ENCODE data around the gene INHBC. TPM values are rescaled to one million over a fixed set of nuclear protein-coding genes. Genes with fewer than 3 reads are reported as not detected.
A peak's percentile ranks its signal among the peaks of the same experiment; 100 is the strongest.

INHBC gene
- total RNA-seq, 1 experiment from 2014 or later, result not detected

DNA sequence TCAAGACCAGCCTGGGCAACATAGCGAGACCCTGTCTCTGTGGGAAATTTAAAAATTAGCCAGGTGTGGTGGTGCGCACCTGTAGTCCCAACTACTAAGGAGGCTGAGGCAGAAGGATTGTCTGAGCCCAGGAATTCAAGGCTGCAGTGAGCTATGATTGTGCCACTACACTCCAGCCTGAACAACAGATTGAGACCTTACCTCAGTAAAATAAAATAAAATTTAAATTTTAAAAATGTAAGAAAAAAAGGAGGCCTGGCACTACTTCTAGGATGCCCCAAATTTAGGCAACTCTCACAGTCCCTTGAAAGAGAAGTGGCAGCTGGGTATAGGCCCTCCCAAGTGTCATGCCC is 19.6 kb downstream of the INHBC start:
- no peak for DNase-seq (ENCODE audit: low read depth)

DNA sequence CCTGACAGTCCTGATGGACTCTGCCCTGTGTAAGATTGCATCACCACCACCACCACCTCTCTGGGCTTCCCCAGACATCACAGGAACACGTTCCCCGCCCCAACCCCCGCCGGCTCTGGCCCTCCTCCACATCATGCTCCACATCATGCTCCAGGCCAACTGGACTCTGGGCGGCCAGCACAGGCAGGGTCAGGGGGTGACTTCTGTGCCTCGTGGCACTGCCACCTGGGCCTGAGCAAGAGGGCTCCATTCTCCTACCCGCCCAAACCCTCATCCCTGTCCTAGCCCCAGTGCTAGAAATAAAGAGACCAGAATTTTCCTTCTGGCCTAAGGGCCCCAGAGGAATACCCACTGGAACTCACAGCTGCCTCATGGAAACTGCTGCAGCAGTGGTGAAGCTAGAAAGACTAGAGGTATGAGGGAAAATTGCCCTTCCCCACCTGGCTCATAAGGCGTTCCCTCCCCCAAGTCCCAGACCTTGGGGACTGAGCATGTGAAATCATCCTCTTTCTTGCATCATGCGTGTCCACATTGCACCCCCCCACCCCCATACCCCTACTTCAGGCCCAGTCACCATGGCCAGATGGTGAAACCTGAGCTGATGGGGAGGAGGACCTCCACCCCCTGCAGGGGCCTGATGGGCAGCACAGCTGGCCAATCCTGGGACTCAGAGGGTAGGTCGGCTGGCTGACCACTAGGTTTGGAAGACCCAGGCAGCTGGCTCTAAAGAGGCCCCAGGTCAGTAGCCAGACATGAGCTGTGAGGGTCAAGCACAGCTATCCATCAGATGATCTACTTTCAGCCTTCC is 20.2 kb downstream of the INHBC start, which contains the start of gene INHBE:
INHBE (plus strand) TSS at position 742 of the 808 bp plus-strand sequence. CDS start 230 bp downstream, outside the sequence.
- DNase-seq (ENCODE audit: low read depth), result peak; percentile 58

DNA sequence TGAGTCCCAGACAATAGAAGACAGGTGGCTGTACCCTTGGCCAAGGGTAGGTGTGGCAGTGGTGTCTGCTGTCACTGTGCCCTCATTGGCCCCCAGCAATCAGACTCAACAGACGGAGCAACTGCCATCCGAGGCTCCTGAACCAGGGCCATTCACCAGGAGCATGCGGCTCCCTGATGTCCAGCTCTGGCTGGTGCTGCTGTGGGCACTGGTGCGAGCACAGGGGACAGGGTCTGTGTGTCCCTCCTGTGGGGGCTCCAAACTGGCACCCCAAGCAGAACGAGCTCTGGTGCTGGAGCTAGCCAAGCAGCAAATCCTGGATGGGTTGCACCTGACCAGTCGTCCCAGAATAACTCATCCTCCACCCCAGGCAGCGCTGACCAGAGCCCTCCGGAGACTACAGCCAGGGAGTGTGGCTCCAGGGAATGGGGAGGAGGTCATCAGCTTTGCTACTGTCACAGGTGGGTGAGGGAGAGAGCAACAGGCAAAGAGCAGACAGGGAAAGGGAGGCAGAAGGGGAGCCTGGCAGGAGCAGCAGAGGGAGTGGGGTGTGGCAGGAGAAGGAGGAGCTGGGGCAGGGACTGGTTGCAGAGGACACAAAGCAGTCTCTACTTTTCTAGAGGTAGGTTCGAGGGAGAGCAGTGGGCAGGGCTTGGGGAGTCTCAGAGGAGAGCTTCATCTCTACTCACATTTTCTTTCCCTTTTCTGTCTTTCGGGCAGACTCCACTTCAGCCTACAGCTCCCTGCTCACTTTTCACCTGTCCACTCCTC is 21.0 kb downstream of the INHBC start:
- DNase-seq (ENCODE audit: low read depth), result no peak

DNA sequence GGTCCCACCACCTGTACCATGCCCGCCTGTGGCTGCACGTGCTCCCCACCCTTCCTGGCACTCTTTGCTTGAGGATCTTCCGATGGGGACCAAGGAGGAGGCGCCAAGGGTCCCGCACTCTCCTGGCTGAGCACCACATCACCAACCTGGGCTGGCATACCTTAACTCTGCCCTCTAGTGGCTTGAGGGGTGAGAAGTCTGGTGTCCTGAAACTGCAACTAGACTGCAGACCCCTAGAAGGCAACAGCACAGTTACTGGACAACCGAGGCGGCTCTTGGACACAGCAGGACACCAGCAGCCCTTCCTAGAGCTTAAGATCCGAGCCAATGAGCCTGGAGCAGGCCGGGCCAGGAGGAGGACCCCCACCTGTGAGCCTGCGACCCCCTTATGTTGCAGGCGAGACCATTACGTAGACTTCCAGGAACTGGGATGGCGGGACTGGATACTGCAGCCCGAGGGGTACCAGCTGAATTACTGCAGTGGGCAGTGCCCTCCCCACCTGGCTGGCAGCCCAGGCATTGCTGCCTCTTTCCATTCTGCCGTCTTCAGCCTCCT is 21.6 kb downstream of the INHBC start:
- DNase-seq (ENCODE audit: low read depth), result peak; percentile 61

DNA sequence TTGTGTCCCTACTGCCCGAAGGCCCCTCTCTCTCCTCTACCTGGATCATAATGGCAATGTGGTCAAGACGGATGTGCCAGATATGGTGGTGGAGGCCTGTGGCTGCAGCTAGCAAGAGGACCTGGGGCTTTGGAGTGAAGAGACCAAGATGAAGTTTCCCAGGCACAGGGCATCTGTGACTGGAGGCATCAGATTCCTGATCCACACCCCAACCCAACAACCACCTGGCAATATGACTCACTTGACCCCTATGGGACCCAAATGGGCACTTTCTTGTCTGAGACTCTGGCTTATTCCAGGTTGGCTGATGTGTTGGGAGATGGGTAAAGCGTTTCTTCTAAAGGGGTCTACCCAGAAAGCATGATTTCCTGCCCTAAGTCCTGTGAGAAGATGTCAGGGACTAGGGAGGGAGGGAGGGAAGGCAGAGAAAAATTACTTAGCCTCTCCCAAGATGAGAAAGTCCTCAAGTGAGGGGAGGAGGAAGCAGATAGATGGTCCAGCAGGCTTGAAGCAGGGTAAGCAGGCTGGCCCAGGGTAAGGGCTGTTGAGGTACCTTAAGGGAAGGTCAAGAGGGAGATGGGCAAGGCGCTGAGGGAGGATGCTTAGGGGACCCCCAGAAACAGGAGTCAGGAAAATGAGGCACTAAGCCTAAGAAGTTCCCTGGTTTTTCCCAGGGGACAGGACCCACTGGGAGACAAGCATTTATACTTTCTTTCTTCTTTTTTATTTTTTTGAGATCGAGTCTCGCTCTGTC is 22.3 kb downstream of the INHBC start:
- no peak for DNase-seq (ENCODE audit: low read depth)

DNA sequence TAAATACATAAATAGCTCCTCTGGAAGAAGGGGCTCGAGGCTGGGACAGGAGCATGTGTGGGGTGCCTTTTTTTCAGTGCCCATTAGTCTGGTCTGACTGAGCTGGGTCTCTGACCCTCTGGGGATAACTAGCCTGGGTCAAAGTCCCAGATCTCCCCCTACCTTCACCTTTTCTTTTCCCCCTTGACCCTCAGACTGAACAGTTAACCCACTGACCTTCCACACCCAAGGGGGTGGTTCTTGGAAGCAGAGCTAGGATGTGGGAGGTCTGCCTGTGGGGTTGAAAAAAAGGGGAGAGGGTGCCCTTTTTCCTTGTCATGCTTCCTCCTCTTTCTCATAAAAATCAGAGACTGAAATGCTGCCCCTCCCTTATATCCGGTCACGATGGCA is 24.1 kb downstream of the INHBC start:
- DNase-seq (ENCODE audit: low read depth), result no peak

DNA sequence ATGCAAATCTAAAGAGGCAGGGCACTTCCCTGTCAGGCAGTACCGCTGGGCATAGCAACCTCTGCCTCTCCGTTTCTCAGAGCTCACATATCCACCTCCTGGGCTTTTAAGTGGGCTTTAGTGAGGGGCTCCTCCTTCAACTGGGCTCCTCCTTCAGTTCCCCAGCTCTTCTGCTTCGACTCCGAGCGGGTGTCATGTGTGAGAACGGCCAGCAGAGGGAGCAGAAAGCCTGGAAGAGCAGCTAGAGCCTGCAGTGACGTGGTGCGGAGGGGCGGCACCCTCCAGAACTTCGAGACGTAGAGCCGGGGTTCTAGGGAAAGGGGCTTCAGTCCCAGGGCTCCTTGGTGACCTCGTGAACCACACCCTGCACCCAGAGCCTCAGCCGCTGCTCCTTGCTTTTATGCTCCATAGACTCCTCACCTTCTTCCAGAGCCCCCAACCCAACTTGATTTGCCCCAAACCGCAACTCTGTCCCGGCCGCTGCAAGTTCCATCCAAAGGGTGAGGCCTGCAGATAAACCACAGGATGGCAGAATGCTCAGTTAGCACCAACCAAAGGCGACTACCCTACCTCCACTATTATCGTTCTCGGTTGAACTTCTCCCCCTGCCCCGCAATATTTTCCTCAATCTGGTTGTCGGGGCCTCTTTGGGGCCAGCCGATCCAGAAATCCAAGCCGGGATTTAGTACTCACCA is 24.6 kb downstream of the INHBC start:
- DNase-seq (ENCODE audit: low read depth), result peak; percentile 97

DNA sequence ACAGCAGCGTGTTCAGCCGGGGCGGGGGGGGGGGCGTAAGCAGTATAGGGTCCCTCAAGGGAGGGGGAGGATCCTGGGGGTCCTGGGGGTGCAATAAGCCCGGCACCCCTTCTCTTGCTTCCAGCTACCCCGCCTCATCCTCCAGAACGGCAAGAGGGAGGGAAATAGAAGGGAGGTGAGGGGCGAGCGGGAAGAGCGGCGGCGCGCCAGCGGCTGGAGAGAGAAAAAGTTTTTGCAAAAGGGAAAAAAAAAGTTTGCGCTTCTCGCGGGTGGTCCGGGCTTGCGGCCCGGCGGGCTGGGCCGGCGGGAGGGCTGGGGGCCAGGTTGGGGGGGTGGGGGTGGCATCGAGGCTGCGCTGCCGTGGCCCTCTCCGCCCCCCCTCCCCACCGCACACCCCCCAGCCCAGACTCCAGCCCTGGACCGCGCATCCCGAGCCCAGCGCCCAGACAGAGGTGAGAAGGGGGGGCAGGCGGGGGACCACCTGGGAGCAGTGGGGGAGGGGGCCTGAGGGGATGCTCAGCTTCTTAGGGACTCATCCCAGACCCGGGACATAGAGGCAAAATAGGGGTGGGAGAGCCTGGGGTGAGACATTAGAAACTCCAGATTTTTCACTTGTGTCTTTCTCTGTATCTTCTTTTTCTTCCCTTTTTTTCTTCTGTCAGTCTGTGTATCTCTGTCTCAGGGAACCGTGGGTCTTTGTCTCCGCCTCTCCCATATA is 25.3 kb downstream of the INHBC start, which contains the start of gene GLI1:
GLI1 (plus strand) TSS at position 36 of the 718 bp plus-strand sequence. CDS start 3,907 bp downstream, outside the sequence.
- peak; percentile 39 for DNase-seq (ENCODE audit: low read depth)

DNA sequence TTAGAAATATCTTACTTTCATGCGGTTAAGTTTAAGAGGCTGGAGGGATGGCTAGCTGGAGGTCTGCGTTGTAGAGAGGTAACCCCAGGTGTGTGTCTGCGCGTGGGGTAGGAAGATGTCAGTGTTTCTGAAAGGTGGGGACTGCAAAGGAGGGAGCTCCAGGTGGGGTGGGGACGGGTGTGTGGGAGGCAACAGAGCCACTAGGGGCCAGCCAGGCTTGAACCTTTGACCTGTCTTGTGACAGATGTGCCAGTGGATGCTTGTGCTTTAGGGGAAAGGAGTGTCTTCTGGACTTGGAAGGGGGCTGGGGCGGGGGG is 25.8 kb downstream of the INHBC start:
- DNase-seq (ENCODE audit: low read depth), result no peak

DNA sequence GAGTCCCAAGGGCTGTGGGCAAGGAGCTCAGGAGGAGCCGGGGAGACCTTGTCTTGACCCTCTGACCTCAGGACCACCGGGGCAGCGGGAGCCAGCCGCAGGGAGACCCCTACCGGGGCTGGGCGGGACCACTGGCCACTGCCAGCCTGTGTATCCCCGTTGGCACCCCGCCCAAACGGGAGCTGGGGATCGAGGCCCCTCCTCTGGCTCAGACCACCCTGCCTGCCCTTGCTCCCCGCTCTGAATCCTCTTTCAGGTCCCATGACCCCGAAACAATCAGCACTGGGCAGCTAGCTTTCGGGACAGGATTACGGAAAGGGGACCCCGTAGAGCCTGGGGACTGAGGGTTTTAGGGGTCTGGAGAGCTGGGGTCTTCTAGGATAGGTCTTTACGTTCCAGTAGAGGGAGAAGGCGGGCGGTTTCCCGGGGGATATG is 26.3 kb downstream of the INHBC start:
- no peak for DNase-seq (ENCODE audit: low read depth)

DNA sequence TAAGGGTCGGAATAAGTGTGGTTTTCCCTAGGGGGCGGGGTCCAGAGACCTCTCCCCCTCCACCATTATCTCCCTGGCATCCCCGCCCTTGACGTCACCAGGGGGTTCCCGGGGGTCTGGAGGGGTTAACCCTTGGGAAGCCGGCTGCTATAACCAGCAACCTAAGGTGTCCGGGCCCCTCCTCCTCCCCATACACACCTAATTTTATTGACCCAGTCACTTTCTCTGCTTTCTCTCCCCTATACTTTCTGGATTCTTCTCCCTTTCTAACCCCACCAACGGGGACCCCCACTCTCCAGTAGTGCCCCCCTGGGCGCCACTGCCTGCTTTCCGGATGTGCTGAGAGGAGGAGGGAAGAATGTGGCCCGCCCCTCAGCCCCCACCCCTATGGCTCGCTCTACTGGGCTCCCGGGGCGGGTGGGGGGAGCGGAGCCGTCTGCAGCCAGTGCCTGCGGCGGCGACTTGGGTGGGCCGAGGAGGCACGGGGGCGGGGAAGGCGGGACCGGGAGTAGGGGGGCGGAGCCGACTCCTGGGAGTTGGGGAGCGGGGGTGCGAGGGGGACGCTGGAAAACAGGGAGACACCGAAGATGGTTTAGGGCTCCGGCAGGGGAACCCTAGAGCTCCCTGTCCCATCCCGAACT is 26.8 kb downstream of the INHBC start:
- peak; percentile 82 for DNase-seq (ENCODE audit: low read depth)

DNA sequence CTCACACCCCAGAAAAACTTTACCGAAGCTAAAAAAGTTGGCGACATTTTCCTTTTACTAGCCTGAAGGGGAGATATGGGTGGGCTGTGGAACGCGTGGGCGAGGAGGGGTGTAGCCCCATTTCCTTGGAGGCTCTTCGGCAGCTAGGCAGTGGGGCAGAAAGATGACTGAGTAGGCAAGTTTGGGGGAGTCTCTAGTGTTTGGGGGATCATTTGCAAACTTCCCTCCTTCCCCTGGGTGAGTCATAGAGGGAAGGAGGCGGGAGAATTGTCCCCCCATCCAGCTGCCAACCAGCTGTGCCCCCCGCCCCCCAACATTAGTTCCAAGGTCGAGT is 27.3 kb downstream of the INHBC start:
- peak; percentile 58 for DNase-seq (ENCODE audit: low read depth)

DNA sequence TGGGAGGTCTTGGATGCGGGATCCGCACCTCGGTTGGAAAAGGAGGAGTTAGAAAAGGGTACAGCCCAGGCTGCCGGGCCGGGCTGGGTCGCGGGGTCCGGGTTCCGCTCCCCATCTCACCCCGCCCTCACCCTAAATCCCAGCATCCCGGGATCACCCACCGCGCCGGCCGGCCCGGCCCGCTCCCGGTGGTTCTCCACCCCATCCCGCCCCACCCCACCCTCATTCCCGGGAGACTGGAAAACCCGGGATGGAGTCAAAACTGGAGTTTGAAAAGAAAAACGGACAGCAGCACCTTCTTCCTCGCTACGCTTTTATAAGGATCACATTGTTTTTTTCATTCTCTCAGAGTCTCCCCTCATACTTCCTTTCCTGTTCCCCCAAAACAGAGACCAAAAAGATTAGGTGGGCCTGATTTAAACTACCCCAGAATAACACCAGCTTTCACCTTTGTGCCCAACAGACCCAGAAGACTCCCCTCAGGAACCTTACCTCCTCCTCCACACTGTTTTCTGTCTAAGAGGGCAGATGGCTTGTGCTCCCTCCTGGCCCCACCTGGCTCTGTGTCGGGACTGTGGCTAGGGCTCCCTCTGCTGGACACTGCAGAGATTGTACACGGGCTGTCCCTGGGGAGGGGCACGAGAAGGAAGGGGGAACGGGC is 27.8 kb downstream of the INHBC start:
- DNase-seq (ENCODE audit: low read depth), result peak; percentile 94

DNA sequence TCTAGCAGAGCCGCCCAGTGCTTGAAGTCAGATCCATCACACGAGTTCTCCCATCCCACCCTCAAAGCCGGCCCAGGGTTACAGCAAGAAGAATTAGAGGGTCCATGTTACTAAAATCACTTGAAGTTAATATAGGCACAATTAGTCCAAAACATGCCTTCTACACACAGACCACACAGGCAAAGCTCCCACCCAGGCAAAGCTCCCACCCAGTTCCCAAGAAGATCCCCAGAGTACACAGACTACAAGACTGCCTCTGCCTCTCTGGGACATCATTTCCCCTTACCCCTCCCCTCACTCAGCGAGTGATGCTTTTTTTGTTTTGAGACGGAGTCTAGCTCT is 28.3 kb downstream of the INHBC start:
- no peak for DNase-seq (ENCODE audit: low read depth)

DNA sequence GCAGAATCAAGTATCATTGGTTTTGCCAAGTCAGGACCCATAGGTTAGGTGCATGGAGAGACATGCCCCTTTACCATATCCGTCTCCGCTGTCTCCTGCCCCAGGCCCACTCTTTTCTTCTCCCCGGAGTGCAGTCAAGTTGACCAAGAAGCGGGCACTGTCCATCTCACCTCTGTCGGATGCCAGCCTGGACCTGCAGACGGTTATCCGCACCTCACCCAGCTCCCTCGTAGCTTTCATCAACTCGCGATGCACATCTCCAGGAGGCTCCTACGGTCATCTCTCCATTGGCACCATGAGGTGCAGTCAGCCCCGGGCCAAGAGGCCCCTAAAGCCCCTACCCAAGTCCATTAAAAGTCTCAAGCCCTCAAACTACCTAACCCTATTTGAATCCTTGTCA is 30.0 kb downstream of the INHBC start:
- no peak for DNase-seq (ENCODE audit: low read depth)

DNA sequence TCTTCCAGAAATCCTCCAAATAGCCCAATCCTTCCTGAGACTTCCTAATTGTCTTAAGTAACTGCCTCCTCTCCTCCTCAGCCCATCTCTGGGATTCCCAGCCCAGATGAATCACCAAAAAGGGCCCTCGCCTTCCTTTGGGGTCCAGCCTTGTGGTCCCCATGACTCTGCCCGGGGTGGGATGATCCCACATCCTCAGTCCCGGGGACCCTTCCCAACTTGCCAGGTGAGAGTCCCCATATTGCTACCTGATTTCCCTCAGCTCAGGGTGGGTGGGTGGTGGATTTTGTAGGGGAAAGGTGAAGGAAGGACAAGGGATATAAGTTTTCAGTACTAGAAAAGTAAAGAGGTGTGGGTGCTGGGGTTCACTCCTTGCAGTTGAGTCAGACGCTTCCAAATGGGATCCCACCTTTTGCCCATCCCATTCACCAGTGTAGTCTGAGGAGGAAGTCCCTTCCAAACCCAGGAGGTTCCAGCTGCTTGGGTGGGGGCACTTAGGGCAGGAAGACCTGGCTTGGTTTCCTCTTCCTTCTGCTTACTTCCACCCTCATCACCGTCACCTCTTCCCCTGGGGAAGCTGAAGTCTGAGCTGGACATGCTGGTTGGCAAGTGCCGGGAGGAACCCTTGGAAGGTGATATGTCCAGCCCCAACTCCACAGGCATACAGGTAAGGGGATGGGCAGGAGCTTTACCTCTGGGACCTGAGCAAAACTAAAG is 30.6 kb downstream of the INHBC start:
- DNase-seq (ENCODE audit: low read depth), result no peak

DNA sequence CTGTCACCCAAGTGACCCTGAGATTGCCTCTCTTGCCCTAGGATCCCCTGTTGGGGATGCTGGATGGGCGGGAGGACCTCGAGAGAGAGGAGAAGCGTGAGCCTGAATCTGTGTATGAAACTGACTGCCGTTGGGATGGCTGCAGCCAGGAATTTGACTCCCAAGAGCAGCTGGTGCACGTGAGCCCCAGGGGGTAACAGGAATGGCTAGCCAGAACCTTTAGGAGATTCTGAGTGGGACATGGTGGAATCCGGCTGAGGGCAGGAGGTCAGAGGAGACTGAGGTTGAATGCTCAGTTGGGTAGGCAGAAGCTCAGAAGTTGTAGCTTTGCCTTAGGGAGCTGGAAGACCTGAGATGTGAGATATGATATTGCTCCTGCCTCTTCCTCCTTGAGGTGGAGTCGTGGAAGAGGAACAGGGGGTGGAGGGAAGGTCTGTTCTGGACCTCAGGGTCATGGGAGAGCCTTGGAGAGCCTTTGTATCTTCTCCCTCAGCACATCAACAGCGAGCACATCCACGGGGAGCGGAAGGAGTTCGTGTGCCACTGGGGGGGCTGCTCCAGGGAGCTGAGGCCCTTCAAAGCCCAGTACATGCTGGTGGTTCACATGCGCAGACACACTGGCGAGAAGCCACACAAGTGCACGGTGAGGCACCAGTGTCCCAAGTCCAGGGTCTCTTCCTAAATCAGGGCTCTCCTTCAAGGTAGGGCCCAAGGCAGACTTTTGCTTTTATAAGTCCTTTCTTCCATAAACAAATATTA is 31.3 kb downstream of the INHBC start:
- no peak for DNase-seq (ENCODE audit: low read depth)

DNA sequence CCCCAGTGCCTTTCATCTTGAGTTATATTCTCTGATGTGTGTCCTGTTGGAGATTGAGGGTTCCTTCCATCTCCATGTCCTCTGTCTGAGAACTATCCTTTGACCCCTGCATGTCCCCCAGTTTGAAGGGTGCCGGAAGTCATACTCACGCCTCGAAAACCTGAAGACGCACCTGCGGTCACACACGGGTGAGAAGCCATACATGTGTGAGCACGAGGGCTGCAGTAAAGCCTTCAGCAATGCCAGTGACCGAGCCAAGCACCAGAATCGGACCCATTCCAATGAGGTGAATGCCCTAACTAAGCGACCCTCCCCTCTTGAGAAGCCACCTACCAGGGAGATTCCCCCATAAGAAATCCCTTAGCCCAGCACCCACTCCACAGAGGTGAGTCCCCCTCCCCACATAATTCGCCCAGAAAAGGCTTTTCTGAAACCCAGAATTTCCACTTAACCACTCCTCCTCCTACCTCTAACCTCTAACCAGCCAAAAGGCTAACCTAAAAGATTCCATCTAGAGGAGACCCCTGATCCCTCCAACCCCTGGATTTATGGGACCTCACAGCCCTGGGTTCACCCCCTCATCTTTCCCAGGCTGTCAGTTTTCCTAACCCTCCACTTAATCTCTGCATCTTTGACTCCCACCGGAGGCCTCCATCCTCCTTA is 32.8 kb downstream of the INHBC start:
- DNase-seq (ENCODE audit: low read depth), result no peak

Data from Daoy (cell line).